Mucosa of rectum (tissue), 2 donors: Measurements from ENCODE around the gene CELF5.
"Not testable (repeated sequence)": the region's sequence is repeated elsewhere in the genome, so short reads cannot be mapped to it uniquely, and the experiment has no call there.

ENCODE experiments used
- H3K27ac ChIP-seq, 2 donors: one replicate each; pipeline ENCODE4 v1.7.0; 2013; ENCODE audit warnings: inconsistent platforms in 2 of 2, low read depth in 2 of 2, low read length in 2 of 2
- H3K27me3 ChIP-seq, 2 donors: one replicate each; pipeline ENCODE4 v1.7.0; 2013; ENCODE audit warnings: low read length in 2 of 2; ENCODE audit not compliant: control insufficient read depth in 2 of 2, insufficient read depth in 2 of 2
- H3K36me3 ChIP-seq, 2 donors: one replicate each; pipeline ENCODE4 v1.7.0; 2013; ENCODE audit warnings: low read length in 2 of 2; ENCODE audit not compliant: control insufficient read depth in 2 of 2, insufficient read depth in 2 of 2
- H3K4me1 ChIP-seq, 2 donors: one replicate each; pipeline ENCODE4 v1.7.0; 2013; ENCODE audit warnings: low read length in 2 of 2, mild to moderate bottlenecking in 1 of 2; ENCODE audit not compliant: control insufficient read depth in 2 of 2, insufficient read depth in 2 of 2
- H3K4me3 ChIP-seq, 2 donors: one replicate each; pipeline ENCODE4 v1.7.0; 2013; ENCODE audit warnings: low read length in 2 of 2
- H3K9ac ChIP-seq, 2 donors: one replicate each; pipeline ENCODE4 v1.7.0; 2013; ENCODE audit warnings: low read length in 2 of 2, low read depth in 1 of 2, mild to moderate bottlenecking in 1 of 2
- H3K9me3 ChIP-seq, 2 donors: one replicate each; pipeline ENCODE4 v1.7.0; 2013; ENCODE audit warnings: low read length in 2 of 2; ENCODE audit not compliant: control insufficient read depth in 2 of 2
- donor health status: healthy.
- donor health status: Normal muscosa, but diverticular disease.

CELF5 gene

DNA sequence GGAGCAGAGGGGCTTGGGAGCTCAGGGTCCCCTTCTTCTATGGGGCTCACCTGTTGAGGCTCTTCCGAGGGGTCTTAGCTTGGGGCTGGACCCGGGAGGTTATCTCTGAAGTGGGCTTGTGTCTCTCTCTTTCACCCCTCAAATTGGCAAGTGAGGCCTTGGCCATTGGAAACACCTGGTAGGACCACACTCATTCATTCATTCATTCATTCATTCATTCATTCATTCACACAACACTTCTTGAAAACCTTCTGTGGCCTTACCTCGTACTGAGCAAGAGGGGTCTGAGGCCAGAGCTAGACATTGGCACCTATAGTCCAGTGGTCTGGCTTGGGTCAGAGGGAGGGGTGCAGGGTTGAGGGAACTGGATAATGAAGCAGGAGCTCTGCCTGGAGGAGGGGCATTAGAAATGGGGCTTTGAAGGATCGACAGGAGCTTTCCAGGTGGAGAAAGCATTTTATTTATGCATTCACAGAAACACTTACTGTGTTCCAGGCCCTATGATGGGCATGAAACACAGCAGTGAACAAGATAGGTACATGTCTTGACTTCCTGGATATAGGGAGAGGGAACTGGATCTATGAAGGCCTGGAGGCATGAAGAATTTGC, 5.5 kb downstream of the CELF5 start:
- no peak overlapping the region for H3K27ac ChIP-seq
- no peaks in the 10 kb centered on the region for H3K4me1 ChIP-seq
- no peak overlapping the region for H3K4me3 ChIP-seq
- no peak overlapping the region for H3K9ac ChIP-seq
- peaks cover 29 to 31% of the 10 kb centered on the region in 2 donors for H3K27me3 ChIP-seq
- no peaks in the 10 kb centered on the region for H3K36me3 ChIP-seq
- H3K9me3 ChIP-seq: no peaks in the 10 kb centered on the region

DNA sequence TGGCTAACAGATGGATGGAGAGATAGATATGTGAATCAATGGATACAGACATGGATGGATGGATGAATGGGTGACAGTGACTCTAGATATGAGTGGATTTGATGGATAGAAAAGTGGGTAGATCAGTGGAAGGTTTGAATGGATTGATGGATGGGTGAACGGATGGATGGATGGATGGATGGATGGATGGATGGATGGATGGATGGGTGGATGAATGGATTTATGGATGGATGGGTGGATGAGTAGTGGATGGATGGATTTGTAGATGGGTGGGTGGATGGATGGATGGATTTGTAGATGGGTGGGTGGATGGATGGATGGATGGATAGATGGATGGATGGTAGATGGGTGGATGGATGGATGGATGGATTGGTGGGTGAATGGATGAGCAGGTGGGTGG, 6.8 kb downstream of the CELF5 start:
- Histone ChIP-seq H3K4me1 (no peaks in the 10 kb centered on the region), H3K9ac (no peak overlapping the region), H3K36me3 (no peaks in the 10 kb centered on the region), H3K27me3 (peaks cover 24 to 26% of the 10 kb centered on the region in 2 donors), H3K9me3 (no peaks in the 10 kb centered on the region), H3K4me3 (no peak overlapping the region), H3K27ac (no peak overlapping the region)

- H3K4me1 ChIP-seq: no peaks in the 10 kb centered on the region
- H3K36me3 ChIP-seq: no peaks in the 10 kb centered on the region
- H3K27me3 ChIP-seq: peaks cover 12 to 20% of the 10 kb centered on the region in 2 donors
- no peak overlapping the region for H3K9ac ChIP-seq
- no peaks in the 10 kb centered on the region for H3K9me3 ChIP-seq
- H3K27ac ChIP-seq: no peak overlapping the region
- no peak overlapping the region for H3K4me3 ChIP-seq
Observed at GRCh38 chr19:3233116-3233515, 8.7 kb downstream of the CELF5 start.

GRCh38 chr19:3233831-3234230, 9.4 kb downstream of the CELF5 start:
- H3K27ac ChIP-seq: no peak overlapping the region
- H3K4me3 ChIP-seq: no peak overlapping the region
- no peaks in the 10 kb centered on the region for H3K9me3 ChIP-seq
- H3K9ac ChIP-seq: no peak overlapping the region
- H3K4me1 ChIP-seq: no peaks in the 10 kb centered on the region
- H3K27me3 ChIP-seq: peaks cover 10 to 18% of the 10 kb centered on the region in 2 donors
- H3K36me3 ChIP-seq: no peaks in the 10 kb centered on the region

GRCh38 chr19:3234800-3235199, 10.3 kb downstream of the CELF5 start:
- H3K9me3 ChIP-seq: no peaks in the 10 kb centered on the region
- H3K4me3 ChIP-seq: no peak overlapping the region
- H3K27me3 ChIP-seq: peaks cover 3 to 10% of the 10 kb centered on the region in 2 donors
- H3K4me1 ChIP-seq: no peaks in the 10 kb centered on the region
- H3K9ac ChIP-seq: no peak overlapping the region
- H3K27ac ChIP-seq: no peak overlapping the region
- no peaks in the 10 kb centered on the region for H3K36me3 ChIP-seq

- H3K9me3 ChIP-seq, H3K36me3 ChIP-seq, H3K27ac ChIP-seq, H3K27me3 ChIP-seq, H3K9ac ChIP-seq, H3K4me3 ChIP-seq, H3K4me1 ChIP-seq: not testable (repeated sequence)
Observed at GRCh38 chr19:3235604-3236003, 11.1 kb downstream of the CELF5 start.

DNA sequence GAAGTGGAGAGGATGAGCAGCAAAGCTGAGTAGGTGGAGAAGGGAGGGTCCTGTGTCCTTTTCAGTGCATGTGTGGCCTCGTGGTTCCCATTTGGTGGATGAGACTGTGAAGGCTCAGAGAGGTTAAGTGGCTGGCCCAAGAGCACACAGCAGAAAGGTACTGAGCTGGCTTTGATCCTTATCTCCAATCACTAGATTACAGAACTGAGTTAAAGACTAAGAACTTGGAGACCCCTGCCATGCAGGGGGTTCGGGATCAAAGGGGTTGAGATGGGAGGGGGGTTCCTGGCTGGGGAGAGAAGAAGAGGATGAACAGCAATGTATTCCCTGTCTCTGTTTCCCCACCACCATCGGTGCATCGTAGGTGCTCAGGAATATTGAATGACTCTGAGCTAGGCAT, 11.8 kb downstream of the CELF5 start:
- no peaks in the 10 kb centered on the region for H3K4me1 ChIP-seq
- no peak overlapping the region for H3K27ac ChIP-seq
- H3K4me3 ChIP-seq: no peak overlapping the region
- H3K36me3 ChIP-seq: no peaks in the 10 kb centered on the region
- H3K9me3 ChIP-seq: no peaks in the 10 kb centered on the region
- no peak overlapping the region for H3K9ac ChIP-seq
- no peaks in the 10 kb centered on the region for H3K27me3 ChIP-seq

DNA sequence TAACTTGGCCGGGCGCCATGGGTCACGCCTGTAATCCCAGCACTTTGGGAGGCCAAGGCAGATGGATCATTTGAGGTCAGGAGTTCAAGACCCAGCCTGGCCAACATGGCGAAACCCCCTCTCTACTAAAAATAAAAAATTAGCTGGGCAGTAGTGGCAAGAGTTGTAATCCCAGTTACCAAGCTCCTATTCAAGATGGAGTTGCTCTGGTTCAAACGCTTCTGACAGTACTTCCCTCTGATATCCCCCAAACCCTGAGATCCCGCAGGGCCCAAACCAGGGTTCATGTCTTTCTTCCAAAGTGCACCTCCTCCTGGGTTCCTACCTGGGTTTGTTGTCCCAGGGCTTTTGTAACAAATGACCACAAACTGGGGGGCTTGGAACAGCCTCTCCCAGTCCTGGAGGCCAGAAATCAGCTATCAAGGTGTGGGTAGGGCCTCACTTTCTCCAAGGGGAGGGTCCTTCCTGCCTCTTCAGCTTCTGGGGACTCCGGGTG, 13.7 kb downstream of the CELF5 start:
- Histone ChIP-seq H3K9me3 (no peaks in the 10 kb centered on the region), H3K4me1 (no peaks in the 10 kb centered on the region), H3K4me3 (no peak overlapping the region), H3K36me3 (no peaks in the 10 kb centered on the region), H3K9ac (no peak overlapping the region), H3K27me3 (no peaks in the 10 kb centered on the region), H3K27ac (no peak overlapping the region)

GRCh38 chr19:3239367-3239766, 14.9 kb downstream of the CELF5 start:
- Histone ChIP-seq H3K9me3 (peaks cover 0 to 2% of the 10 kb centered on the region in 2 donors), H3K4me3 (no peak overlapping the region), H3K9ac (no peak overlapping the region), H3K4me1 (no peaks in the 10 kb centered on the region), H3K27ac (no peak overlapping the region), H3K27me3 (peaks cover 0 to under 1% of the 10 kb centered on the region in 2 donors), H3K36me3 (no peaks in the 10 kb centered on the region)

DNA sequence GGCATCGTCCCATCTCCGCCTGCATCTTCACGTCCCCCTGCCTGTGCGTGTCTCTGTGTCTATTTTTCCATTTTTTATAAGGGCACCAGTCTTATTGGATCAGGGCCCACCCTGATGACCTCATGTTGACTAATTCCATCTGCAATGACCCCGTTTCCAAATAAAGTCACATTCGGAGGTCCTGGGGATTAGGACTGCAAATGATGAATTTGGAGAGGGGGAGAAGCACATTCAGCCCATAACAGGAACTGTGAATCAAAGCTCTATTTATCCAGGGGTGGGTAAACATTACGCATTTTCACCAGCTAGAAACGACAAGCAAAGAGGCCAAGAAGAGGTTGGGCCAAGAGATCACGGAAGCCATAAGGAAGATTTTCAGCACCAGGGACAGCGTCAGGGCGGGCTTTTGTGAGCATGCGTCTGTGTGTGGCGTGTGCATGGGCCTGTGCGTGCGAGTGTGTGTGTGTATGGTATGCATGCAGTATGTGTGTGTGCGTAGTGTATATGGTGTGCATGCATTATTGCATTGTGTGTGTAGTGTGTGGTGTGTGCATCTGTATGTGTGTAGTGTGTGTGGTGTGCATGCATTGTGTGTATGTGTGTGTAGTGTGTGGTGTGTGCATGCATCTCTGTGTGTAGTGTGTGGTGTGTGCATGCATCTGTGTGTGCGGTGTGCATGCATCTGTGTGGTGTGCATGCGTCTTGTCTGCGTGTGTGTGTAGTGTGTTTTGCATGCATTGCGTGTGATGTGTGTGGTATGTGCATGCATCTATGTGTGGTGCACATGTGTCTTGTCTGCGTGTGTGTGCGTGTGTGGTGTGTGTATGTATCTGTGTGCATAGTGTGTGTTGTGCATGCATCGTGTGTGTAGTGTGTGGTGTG, 19.6 kb downstream of the CELF5 start:
- no peak overlapping the region for H3K4me3 ChIP-seq
- H3K27ac ChIP-seq: no peak overlapping the region
- H3K4me1 ChIP-seq: no peaks in the 10 kb centered on the region
- peaks cover 0 to 2% of the 10 kb centered on the region in 2 donors for H3K9me3 ChIP-seq
- H3K27me3 ChIP-seq: peaks cover 0 to 4% of the 10 kb centered on the region in 2 donors
- no peak overlapping the region for H3K9ac ChIP-seq
- no peaks in the 10 kb centered on the region for H3K36me3 ChIP-seq
